RWPE2 (cell line): ENCODE results near the gene HDAC9.

Experiments
- ATAC-seq: fragments of 200-7000 bp; cut with Tn5 transposase; 3 replicates; pipeline ENCODE4 v1.9.1; 2021; ENCODE audit warnings: low read depth
- DNase-seq: peaks from one replicate; pipeline ENCODE4 v3.0.0-alpha.2; 2020; ENCODE audit warnings: low spot score
- H3K27ac ChIP-seq: fragments of 450-650 bp; 2 replicates; pipeline ENCODE4 v1.5.1; 2017; ENCODE audit warnings: mild to moderate bottlenecking; ENCODE audit not compliant: poor library complexity, severe bottlenecking
- H3K27me3 ChIP-seq: fragments of 250-450 bp; sonication (Bioruptor Pico); 2 replicates; pipeline ENCODE4 v1.5.1; 2021; ENCODE audit warnings: mild to moderate bottlenecking, moderate library complexity; ENCODE audit not compliant: insufficient read depth, poor library complexity, severe bottlenecking
- H3K36me3 ChIP-seq: fragments of 250-450 bp; sonication (Bioruptor Pico); 2 replicates; pipeline ENCODE4 v1.5.1; 2020; ENCODE audit warnings: low read depth, mild to moderate bottlenecking, moderate library complexity
- H3K4me1 ChIP-seq: fragments of 250-450 bp; sonication (Bioruptor Pico); 2 replicates; pipeline ENCODE4 v1.5.1; 2021; ENCODE audit warnings: mild to moderate bottlenecking, moderate library complexity; ENCODE audit not compliant: insufficient read depth, poor library complexity, severe bottlenecking
- H3K4me3 ChIP-seq: fragments of 250-450 bp; sonication (Bioruptor Pico); 2 replicates; pipeline ENCODE4 v1.5.1; 2021; ENCODE audit warnings: mild to moderate bottlenecking, moderate library complexity; ENCODE audit not compliant: severe bottlenecking
- H3K9me3 ChIP-seq: fragments of 250-450 bp; sonication (Bioruptor Pico); 2 replicates; pipeline ENCODE4 v1.5.1; 2021; ENCODE audit warnings: mild to moderate bottlenecking, moderate library complexity; ENCODE audit not compliant: severe bottlenecking
- CTCF ChIP-seq: fragments of 450-650 bp; IDR thresholded peaks from one replicate; pipeline ENCODE4 v1.5.1; 2017; ENCODE audit warnings: mild to moderate bottlenecking, moderate library complexity; ENCODE audit not compliant: poor library complexity, severe bottlenecking

The HDAC9 gene

GRCh38 chr7:18552316-18552916, 56.9 kb downstream of the HDAC9 start:
- no peaks in the 10 kb centered on the region for H3K9me3 ChIP-seq

GRCh38 chr7:18552943-18553604, 57.5 kb downstream of the HDAC9 start:
- Histone ChIP-seq H3K4me1 (peaks cover 9% of the 10 kb centered on the region), H3K36me3 (no peaks in the 10 kb centered on the region), H3K9me3 (no peaks in the 10 kb centered on the region), H3K4me3 (no peak overlapping the region), H3K27ac (no peak overlapping the region), H3K27me3 (no peaks in the 10 kb centered on the region)
- no peak for DNase-seq
- no peak for ATAC-seq
- TF ChIP-seq CTCF: no peak

More at GRCh38 chr7:18552316-18552916, 56.9 kb downstream of the HDAC9 start:
- TF ChIP-seq CTCF: no peak
- ATAC-seq (no peak), DNase-seq (no peak)
- peaks cover 9% of the 10 kb centered on the region for H3K4me1 ChIP-seq
- H3K4me3 ChIP-seq: no peak overlapping the region
- H3K27ac ChIP-seq: no peak overlapping the region
- no peaks in the 10 kb centered on the region for H3K36me3 ChIP-seq
- H3K27me3 ChIP-seq: no peaks in the 10 kb centered on the region

- Histone ChIP-seq H3K4me3 (no peak overlapping the region), H3K9me3 (no peaks in the 10 kb centered on the region), H3K27me3 (no peaks in the 10 kb centered on the region), H3K36me3 (no peaks in the 10 kb centered on the region), H3K27ac (no peak overlapping the region), H3K4me1 (peaks cover 9% of the 10 kb centered on the region)
- TF ChIP-seq CTCF: no peak
- ATAC-seq (no peak), DNase-seq (no peak)
Measured at GRCh38 chr7:18553605-18554003, 58.1 kb downstream of the HDAC9 start.

GRCh38 chr7:18555120-18555519, 59.6 kb downstream of the HDAC9 start:
- no peaks in the 10 kb centered on the region for H3K27me3 ChIP-seq

More at GRCh38 chr7:18555120-18555519, 59.6 kb downstream of the HDAC9 start:
- H3K4me3 ChIP-seq: no peak overlapping the region
- TF ChIP-seq CTCF: no peak
- no peak for DNase-seq
- no peak overlapping the region for H3K27ac ChIP-seq
- no peaks in the 10 kb centered on the region for H3K9me3 ChIP-seq
- peaks cover 9% of the 10 kb centered on the region for H3K4me1 ChIP-seq
- ATAC-seq: no peak
- H3K36me3 ChIP-seq: no peaks in the 10 kb centered on the region
